ENCODE measurements around the gene MACO1.

MACO1 gene

GRCh38 chr1:25534410-25534788 lies 103.7 kb downstream of the MACO1 start:
- H3K4me3 ChIP-seq (ENCODE audit: low read depth, low read length): no peak overlapping the region
- ChIA-PET POLR2A (no interaction called here), CTCF (interaction anchor here (0.8 to 7.3 kb wide), 2 partner anchors 14 to 38 kb away, joined by 3 to 43 read pairs; no protein-coding TSS in a partner anchor)
- TF ChIP-seq, protein P1, sequence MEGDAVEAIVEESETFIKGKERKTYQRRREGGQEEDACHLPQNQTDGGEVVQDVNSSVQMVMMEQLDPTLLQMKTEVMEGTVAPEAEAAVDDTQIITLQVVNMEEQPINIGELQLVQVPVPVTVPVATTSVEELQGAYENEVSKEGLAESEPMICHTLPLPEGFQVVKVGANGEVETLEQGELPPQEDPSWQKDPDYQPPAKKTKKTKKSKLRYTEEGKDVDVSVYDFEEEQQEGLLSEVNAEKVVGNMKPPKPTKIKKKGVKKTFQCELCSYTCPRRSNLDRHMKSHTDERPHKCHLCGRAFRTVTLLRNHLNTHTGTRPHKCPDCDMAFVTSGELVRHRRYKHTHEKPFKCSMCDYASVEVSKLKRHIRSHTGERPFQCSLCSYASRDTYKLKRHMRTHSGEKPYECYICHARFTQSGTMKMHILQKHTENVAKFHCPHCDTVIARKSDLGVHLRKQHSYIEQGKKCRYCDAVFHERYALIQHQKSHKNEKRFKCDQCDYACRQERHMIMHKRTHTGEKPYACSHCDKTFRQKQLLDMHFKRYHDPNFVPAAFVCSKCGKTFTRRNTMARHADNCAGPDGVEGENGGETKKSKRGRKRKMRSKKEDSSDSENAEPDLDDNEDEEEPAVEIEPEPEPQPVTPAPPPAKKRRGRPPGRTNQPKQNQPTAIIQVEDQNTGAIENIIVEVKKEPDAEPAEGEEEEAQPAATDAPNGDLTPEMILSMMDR (IDR thresholded peaks at IDR 0.05; ENCODE audit: insufficient read depth, low read length, missing control alignments): no peak
- no peak for DNase-seq (ENCODE audit: low read depth, low spot score)

DNA sequence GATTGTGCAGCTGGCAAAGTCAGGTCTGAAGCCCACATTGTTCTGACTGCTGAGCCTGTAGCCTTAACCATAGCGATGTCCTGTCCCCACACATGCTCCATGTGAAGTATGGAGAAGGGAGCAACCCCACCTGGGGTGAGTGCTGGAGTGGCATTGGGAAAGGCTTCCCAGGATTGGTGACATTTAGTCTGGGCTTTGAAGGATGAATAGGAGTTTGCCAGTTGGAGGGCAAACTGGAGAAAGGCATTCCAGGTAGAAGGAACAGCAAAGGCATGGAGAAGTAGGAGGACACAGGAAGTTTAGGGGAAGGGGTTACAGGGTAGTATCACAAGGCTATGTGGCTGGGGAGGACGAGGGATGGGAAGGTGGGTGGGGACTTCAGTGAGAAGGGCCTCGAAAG lies 105.4 kb downstream of the MACO1 start:
- POLR2A ChIA-PET: no interaction called here
- DNase-seq (ENCODE audit: low read depth, low spot score): no peak
- CTCF ChIA-PET: interaction anchor here (7.3 kb wide), 1 partner anchor 15 kb away, joined by 43 read pairs; no protein-coding TSS in a partner anchor
- TF ChIP-seq, protein P1 (IDR thresholded peaks at IDR 0.05; ENCODE audit: insufficient read depth, low read length, missing control alignments): no peak
- H3K4me3 ChIP-seq (ENCODE audit: low read depth, low read length): no peak overlapping the region

- CTCF ChIA-PET: interaction anchor here (0.9 to 7.3 kb wide), 3 partner anchors 16 to 260 kb away, joined by 3 to 43 read pairs (median 4); no protein-coding TSS in a partner anchor
- DNase-seq (ENCODE audit: low read depth, low spot score): no peak
- TF ChIP-seq, protein P1 (IDR thresholded peaks at IDR 0.05; ENCODE audit: insufficient read depth, low read length, missing control alignments): no peak
- H3K4me3 ChIP-seq (ENCODE audit: low read depth, low read length): no peak overlapping the region
- POLR2A ChIA-PET: interaction anchor here (0.7 kb wide), 1 partner anchor 85 kb away, joined by 3 read pairs; no protein-coding TSS in a partner anchor
Measured at GRCh38 chr1:25537153-25537831, 106.6 kb downstream of the MACO1 start.

GRCh38 chr1:25538191-25538767 lies 107.6 kb downstream of the MACO1 start:
- no peak for DNase-seq (ENCODE audit: low read depth, low spot score)
- CTCF ChIA-PET: interaction anchor here (1.0 to 7.3 kb wide), 3 partner anchors 17 to 259 kb away, joined by 3 to 43 read pairs (median 4); no protein-coding TSS in a partner anchor
- no peak overlapping the region for H3K4me3 ChIP-seq (ENCODE audit: low read depth, low read length)
- TF ChIP-seq, protein P1 (IDR thresholded peaks at IDR 0.05; ENCODE audit: insufficient read depth, low read length, missing control alignments): no peak
- POLR2A ChIA-PET: interaction anchor here (0.7 to 0.9 kb wide), 2 partner anchors 84 to 291 kb away, joined by 3 to 4 read pairs; partner anchors contain the start of gene RSRP1

- no peak for DNase-seq (ENCODE audit: low read depth, low spot score)
- TF ChIP-seq, protein P1 (IDR thresholded peaks at IDR 0.05; ENCODE audit: insufficient read depth, low read length, missing control alignments): no peak
- CTCF ChIA-PET: interaction anchor here (7.3 kb wide), 1 partner anchor 20 kb away, joined by 43 read pairs; no protein-coding TSS in a partner anchor
- H3K4me3 ChIP-seq (ENCODE audit: low read depth, low read length): no peak overlapping the region
- POLR2A ChIA-PET: no interaction called here
Measured at GRCh38 chr1:25540750-25541342, 110.1 kb downstream of the MACO1 start.

GRCh38 chr1:25541425-25541824 lies 110.7 kb downstream of the MACO1 start:
- ChIA-PET POLR2A (no interaction called here), CTCF (interaction anchor here (7.3 kb wide), 1 partner anchor 21 kb away, joined by 43 read pairs; no protein-coding TSS in a partner anchor)
- no peak overlapping the region for H3K4me3 ChIP-seq (ENCODE audit: low read depth, low read length)
- TF ChIP-seq, protein P1 (IDR thresholded peaks at IDR 0.05; ENCODE audit: insufficient read depth, low read length, missing control alignments): no peak
- no peak for DNase-seq (ENCODE audit: low read depth, low spot score)

Data from AG04449 (cell line).